ENCODE data around the gene MYLK.

Gene MYLK

GRCh38 chr3:123638936-123639689 lies 245.0 kb downstream of the MYLK start:
- no peak for DNase-seq

GRCh38 chr3:123637841-123638240 lies 246.3 kb downstream of the MYLK start:
- no peak for DNase-seq

DNA sequence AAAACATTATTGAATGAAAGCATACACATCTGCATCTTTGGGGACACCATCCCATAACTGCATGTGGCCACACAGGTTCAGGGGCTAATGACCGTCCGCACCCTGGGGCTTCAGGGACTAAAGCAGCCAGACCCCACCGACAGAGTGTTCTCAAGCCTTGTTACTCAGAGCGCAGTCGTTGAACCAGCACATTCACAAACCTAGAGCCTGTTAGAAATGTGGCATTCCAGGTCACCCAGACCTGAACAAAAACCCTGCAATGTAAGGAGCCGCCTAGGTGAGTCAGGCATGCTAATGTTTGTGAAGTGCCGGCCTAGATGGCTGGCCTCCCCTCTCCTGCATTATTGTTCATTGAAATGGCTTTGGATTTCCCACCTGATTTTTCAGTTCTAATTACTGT lies 247.0 kb downstream of the MYLK start:
- DNase-seq, result no peak

DNA sequence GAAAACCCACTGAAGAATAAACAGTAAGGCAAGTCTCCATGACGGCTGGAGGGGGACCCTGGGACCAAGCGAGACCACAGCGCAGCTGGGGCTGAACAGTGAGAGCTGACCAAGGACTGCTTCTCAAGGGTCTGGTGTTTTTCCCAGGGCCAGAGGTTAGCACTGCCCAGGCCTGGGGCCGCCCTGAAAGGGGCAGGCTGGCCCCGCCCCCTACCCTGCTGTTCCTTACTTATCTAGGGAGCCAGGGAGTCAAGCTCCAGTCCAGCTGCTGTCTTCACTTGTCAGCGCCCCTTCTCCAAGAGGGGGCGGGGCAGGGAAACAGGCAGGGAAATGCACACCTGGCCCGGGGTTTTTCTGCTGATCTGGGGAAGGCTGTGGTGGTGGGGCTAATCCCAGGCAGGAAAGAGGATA lies 247.7 kb downstream of the MYLK start:
- no peak for DNase-seq

GRCh38 chr3:123635717-123636116 lies 248.4 kb downstream of the MYLK start:
- no peak for DNase-seq

DNA sequence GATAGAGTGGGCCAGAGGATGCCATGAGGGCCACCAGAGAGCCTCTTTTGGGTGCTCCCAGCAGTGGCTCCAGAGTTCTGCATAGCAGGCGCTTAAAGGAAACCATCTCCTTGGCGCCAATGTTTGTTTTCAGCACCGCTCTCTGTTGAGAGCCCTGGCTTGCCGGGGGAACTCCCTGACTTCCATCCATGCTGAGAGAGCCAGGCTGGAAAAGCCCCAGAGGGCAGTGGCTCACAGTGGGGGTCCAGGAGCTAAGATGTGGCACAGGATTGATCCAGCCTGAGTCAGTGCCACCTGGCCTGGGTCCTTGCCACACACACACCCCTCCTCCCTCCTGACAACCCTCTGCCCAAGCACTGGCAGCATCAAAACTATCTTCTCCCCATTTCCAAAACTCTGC lies 248.9 kb downstream of the MYLK start:
- DNase-seq, result no peak

- DNase-seq, result no peak
These were observed 249.7 kb downstream of the MYLK start for GRCh38 chr3:123634149-123635051.

DNA sequence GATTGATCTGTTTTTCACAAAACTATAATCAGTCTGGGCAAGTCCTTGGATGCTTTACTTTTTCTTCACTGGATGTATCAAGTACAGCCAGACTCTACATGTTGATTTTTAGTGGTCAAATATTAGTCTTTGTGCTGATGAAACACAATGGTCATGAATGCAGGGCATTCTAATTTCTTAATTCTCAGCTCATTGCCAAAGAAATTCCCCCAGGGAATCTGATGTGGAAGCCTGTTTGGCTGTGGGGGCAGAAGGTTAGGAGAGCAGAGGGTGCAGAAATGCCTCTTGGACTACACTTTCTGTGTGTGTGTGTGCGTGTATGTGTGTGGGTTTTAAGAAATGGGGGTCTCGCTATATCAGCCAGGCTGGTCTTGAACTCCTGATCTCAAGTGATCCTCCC lies 250.6 kb downstream of the MYLK start:
- DNase-seq, result no peak

DNA sequence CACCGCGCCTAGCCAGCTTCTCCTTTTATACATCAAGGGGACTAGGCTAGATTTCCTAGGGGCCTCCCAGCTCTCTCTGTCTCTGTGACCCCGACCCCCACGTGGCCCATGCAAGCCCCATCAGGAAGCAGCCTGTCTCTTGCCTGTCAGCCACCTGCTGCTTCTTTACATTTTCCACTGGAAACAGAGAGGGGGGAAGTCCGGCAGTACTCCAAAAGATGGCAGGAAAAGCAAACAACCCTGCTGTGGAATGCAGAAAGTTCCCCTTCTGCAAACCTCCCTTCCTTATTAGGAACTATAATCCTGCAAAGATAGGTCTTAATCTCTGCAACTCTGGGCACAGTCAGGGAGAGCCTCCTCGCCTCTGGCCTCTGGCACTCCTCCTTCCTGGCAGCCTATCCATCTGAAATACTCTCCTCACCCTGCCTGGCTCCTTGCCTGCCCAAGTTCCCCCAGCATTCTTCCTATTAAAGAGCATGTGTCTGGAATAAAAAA lies 251.9 kb downstream of the MYLK start:
- DNase-seq, result no peak

DNA sequence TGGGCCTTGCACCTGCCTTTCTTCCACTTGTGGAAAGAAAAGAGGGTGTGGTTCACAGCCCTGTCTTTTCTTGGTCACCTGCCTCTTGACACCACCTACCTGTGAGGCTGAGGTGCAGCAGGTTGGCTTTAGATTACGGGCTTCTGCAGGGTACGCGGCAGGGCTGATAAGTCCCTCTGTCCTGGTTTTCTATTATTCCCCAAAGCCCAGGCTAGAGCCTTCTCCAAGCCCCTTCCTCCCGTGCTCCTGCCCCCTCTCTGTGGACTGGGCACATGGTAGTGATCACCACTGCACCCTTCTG lies 254.4 kb downstream of the MYLK start:
- no peak for DNase-seq

- DNase-seq, result no peak
These were observed 255.0 kb downstream of the MYLK start for GRCh38 chr3:123628996-123629746.

DNA sequence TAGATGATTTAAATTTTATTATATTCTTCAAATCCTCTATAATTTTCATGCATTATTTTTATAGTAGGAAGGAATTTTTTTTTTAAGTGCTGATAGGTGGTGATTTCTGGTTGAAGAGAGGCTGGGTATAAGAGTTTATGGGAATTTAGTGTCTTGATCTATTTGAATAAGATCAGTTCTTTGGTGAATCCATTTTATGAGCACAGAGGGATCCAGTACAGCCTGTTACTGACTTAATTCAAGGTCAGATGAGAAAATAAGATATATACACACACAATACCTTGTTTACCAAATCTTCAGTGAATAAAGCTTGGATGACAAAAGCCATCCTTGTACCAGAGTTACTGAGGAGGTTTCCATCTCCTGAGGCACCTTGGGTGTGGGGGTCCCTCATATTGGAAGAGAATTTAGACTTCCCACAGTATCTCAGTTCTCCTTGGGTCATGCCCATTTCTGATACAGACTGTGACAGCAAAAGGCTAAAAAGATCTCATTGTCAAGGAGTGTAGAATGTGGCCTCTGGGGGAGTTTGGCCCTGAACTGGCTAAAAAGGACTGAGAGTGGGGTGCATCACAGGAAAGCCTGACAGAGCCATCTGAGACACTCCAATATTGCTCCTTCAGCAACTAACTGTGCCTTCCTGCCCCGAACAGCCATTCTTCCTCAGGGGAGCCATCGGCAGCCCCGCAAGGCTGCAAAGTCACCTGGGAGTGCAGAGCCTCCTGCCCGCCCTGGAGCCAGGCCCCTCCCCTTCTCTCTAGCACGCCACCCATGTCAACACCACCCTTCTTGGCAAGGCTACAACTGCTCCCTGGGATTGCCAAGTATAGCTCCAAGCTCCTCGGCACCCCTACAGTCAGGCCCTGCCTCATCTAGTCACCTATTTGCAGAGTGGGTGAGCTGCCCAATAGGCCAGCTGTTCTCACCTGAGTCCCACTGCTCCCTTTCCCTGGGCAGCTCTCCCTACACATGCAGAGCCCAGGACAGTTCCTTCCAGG lies 256.2 kb downstream of the MYLK start:
- DNase-seq, result no peak

DNA sequence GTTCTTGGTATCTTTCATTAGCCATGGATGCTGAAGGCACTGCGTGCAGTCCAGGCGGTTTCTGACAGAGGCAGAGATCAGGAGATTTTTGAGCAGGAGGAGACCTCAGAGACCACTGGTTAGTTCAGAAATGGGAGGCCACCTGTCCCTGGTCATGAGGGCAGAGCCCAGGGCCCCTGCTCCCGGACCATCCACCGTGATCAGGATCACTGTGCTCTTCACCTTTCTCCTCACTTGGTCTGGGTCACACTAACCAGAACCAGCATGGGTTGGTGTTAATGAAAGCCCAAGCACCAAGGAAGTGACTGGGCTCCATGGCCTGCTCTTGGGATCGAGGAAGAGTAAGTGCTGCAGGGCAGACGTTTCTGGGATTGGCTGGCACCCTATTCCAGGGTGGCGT lies 257.3 kb downstream of the MYLK start:
- no peak for DNase-seq

DNA sequence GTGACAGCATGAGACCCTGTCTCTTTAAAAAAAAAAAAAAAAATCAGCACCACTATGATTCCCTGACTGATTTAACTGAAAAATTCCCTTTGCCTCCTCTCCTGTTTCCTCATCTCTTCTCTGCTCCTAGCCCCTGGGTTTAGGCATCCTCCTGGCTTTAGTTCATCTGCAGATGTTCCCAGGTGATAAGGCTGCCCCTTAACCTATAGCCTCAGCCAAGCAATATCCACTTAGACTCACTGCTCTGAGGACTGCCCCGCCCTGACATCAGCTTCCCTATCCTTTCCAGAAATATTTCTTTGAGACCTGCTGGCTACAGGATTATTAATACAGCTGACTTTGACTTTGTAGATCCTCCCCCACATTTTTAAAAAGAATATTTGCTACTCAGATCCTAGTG lies 259.8 kb downstream of the MYLK start:
- DNase-seq, result no peak

- DNase-seq, result no peak
These were observed 260.7 kb downstream of the MYLK start for GRCh38 chr3:123623346-123623880.

DNA sequence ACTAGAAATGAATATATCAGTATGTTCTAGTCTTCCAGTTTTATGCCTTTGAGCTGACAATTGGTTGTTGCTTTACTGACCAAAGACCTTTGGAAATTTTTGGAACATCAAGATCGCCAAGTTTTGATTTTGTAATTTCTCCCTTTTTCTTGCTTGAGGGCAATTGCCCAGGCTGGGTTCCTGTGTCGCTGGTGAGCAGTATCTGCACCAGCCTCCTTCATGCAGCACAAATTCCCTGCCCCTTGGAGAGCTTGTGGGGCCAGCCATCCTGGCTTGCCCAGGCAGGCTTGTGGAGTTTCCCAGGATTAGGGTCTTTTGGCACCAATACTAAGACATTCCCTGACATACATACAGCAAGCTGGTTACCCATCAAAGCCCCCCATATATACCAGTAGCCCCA lies 261.4 kb downstream of the MYLK start:
- DNase-seq, result no peak

DNA sequence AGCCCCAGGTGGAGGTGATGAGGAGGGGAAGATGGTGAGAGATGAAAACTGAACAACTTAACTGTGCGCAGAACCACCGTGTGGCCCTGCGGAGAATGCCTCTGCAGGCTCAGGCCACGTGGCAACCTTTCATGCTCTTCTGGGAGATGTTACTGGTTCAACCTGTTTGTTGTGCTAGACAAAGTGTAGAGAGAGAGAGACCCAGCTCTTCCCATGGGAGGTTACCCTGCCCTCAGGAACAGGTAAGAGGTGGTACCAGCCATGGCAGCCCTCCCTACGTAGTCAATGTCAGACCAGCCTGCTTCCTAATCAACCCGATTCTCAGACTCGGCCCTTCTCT lies 262.3 kb downstream of the MYLK start:
- DNase-seq, result no peak

DNA sequence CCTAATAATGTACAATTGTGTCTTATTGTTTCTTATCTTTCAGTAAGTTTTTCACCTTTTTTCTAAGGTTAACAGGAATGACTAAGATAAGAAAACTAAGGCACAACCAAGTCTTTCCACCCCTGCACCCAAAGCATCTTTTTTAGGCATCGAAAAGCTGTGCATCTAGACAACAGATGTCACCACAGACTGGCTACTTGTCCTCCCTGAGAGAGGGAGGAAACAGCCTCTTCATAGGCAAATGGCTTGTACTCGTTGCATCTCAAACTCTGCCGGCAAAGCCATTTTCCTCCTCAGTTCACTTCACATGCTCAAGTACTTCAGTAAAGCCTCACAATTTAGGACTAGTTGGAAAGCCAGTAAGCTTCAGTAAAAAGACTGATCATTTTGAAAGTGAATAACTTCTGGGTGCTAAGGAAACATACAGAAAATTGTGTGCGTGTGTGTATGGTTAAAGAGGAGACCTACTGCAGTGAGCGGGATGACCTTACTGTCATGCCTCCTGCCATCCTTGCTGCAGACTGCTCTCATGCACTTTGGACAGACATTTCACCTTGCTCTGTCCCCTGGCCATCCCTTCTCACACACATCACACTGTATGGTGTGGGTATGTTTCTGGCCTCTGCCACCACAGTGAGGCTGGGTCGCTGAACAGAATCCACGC lies 262.8 kb downstream of the MYLK start:
- DNase-seq, result no peak

DNA sequence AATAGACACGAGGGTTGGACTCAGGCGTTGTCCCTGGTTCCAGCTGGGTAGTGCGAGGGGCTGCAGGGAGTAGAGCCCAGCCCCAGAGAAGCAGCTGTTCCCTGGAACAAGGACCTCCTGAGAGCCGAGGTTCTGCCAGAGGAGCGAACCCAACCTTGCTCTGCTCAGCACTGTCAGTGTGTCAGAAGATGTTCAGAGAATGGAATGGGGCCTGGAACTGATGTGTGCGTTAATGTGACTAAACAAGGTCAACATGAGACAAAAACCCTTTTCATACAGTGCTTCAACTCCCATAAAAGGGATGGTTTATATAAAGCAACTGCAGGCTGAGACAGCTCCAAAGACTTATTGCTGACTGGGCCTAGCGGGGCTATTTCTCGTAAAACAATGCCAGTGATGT lies 263.8 kb downstream of the MYLK start:
- DNase-seq, result no peak

GRCh38 chr3:123618768-123619484 lies 265.2 kb downstream of the MYLK start:
- DNase-seq, result no peak
